Omental fat pad (tissue), 4 donors: ENCODE data around the gene AHCY. TPM values are rescaled to one million over a fixed set of nuclear protein-coding genes. Genes with fewer than 3 reads are reported as not detected.
A peak's percentile ranks its signal among the peaks of the same experiment; 100 is the strongest.
"Not testable (repeated sequence)": the region's sequence is repeated elsewhere in the genome, so short reads cannot be mapped to it uniquely, and the experiment has no call there.

Experiments
- ATAC-seq: fragments of 150-250 bp; one replicate; pipeline ENCODE4 v1.9.1; 2016; ENCODE audit warnings: mild to moderate bottlenecking, moderate library complexity; ENCODE audit not compliant: low FRiP score
- DNase-seq: peaks from one replicate; pipeline ENCODE4 v3.0.0-alpha.2; 2019; ENCODE audit warnings: low spot score
- total RNA-seq, 4 donors: library from RNA; depleted of rRNA; stranded (reverse); fragments of >200 nt; gene quantifications; one replicate each; pipeline ENCODE4 v1.1.0, GENCODE V29; 2016
- TF ChIP-seq, protein P1 (sequence below), 3 donors: fragments of 450-650 bp; IDR thresholded peaks; one replicate each; pipeline ENCODE4 v1.5.1; 2016 to 2017; ENCODE audit warnings: antibody characterized with exemption in 3 of 3, mild to moderate bottlenecking in 3 of 3, moderate library complexity in 2 of 3

Gene AHCY
- total RNA-seq, 4 donors from 2014 or later = 61.9 to 83.1 (median 72.6) TPM

DNA sequence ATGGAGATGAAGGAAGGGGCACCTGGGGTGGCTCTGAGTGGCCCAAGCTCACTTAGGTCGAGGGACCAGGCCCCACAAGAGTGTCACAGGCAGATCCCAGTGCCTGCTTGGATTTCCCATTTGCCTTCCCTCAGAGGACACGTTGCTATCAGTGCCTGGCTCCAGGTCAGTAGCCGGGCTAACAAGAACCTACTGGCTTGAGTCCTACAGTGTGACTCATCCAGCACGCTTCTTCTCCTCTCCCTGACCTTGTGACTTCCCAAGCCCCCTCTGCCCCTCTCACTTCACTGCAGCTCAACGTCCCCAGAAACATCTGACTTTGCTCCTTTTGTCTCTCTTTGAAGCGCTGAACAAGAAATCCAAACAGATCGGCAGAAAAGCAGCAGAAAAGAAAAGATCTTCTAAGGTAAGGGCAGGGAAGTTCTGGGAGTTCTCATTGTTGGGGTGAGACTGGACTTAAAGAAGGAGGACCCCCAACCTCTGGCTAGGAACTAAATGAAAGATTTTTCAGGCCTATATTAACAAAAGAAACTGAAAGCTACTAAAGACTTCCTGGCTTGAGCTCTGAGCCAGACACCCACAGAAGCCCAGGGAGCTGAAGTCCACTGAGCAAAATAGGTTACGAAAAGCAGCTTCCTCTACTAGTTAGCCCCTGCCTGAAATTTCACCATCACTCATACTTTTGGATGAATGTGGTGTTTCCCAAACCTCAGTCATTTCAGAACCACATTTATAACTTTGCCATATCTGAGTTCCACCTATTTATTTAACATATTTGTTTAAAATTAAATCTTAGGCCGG, 40.5 kb downstream of the AHCY start:
- no peak for DNase-seq
- peak; percentile 69 for ATAC-seq
- TF ChIP-seq, protein P1, sequence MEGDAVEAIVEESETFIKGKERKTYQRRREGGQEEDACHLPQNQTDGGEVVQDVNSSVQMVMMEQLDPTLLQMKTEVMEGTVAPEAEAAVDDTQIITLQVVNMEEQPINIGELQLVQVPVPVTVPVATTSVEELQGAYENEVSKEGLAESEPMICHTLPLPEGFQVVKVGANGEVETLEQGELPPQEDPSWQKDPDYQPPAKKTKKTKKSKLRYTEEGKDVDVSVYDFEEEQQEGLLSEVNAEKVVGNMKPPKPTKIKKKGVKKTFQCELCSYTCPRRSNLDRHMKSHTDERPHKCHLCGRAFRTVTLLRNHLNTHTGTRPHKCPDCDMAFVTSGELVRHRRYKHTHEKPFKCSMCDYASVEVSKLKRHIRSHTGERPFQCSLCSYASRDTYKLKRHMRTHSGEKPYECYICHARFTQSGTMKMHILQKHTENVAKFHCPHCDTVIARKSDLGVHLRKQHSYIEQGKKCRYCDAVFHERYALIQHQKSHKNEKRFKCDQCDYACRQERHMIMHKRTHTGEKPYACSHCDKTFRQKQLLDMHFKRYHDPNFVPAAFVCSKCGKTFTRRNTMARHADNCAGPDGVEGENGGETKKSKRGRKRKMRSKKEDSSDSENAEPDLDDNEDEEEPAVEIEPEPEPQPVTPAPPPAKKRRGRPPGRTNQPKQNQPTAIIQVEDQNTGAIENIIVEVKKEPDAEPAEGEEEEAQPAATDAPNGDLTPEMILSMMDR (IDR thresholded peaks at IDR 0.05) = no peak

DNA sequence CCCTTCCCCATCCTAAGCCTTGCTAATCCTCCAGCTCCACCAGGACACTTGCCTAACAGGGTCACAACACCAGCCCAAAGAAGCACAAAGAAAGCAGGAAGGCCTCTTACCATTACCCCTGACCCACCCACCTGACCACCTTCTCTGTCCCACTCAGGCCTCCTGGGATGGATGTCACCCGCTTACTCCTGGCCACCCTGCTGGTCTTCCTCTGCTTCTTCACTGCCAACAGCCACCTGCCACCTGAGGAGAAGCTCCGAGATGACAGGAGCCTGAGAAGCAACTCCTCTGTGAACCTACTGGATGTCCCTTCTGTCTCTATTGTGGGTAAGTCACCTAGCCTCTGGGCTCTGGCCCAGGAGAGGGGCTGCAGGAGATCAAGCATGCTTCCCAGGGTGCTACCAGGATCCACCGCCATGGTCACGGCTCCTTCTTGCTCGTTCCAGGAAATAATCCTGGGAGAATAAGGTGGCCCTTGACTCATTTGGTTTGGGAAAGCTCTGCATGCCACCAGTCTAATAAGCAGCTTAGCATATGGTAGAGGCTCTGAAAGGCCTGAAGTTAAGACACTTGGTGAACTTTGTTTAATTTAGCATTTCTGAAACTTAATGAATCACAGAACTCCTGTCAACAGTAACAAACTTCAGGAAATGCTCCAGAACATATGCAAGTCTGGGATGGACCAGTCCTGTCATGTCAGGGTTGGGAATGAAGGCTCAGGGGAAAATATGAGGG, 42.8 kb downstream of the AHCY start:
- no peak for DNase-seq
- no peak for ATAC-seq
- TF ChIP-seq, protein P1 (IDR thresholded peaks at IDR 0.05) = no peak

DNA sequence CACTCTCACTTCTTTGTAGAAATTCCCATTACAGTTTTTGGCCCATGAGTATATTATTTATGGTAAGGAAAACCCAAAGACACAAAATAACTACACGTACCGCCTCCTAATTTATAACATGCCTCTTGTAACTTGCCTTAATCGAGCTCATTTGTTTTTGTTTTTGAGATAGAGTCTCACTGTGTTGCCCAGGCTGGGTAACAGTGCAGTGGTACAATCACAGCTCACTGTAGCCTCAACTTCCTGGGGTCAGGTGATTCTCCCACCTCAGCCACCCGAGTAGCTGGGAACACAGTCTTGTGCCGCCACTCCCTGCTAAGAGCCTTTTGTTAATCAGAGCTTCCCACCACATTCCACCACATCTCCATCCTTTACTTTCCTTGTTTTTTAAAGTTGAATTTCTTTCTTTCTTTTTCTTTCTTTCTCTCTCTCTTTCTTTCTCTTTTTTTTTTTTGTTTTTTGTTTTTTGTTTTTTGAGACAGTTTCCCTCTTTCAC, 46.5 kb downstream of the AHCY start:
- TF ChIP-seq, protein P1 (IDR thresholded peaks at IDR 0.05) = no peak
- ATAC-seq = no peak
- no peak for DNase-seq

DNA sequence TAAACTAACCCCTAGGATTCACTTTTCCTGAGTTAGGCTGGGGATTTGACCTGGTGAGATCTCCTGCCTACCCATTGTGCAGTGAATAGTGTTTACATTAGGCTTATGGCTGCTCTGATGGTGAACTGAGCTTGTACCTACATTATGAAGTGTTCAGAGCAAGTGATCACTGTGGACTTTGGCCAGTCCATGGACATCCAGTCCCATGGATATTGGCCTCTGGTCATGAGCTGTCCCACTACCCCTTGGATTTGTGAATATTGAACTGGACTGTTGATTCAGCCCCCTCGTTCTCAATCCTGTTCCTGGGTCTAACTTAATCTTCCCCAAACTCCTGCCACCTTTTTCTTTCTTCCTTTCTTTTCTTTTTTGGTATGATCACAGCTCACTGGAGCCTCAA, 48.2 kb downstream of the AHCY start:
- ATAC-seq (no peak), DNase-seq (no peak)
- TF ChIP-seq, protein P1 (IDR thresholded peaks at IDR 0.05) = no peak

DNA sequence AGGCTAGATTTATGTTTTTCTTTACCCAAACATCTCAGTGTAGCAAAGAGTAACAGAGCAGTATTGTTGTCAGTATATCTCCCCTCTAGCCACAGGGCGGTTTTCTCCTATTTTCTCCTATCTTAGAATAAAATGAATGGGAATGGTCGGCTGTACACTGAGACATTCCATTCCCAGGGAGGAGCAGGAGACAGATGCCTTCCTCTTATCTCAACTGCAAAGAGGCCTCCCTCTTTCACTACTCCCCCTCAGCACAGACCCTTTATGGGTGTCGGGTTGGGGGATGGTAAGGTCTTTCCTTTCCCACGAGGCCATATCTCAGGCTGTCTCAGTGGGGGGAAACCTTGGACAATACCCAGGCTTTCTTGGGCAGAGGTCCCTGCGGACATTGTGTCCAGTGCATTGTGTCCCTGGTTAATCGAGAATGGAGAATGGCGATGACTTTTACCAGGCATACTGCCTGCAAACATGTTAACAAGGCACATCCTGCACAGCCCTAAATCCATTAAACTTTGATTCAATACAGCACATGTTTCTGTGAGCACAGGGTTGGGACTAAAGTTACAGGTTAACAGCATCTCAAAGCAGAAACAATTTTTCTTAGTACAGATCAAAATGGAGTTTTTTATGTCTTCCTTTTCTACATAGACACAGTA, 50.6 kb downstream of the AHCY start:
- not testable (repeated sequence) for ATAC-seq, DNase-seq

DNA sequence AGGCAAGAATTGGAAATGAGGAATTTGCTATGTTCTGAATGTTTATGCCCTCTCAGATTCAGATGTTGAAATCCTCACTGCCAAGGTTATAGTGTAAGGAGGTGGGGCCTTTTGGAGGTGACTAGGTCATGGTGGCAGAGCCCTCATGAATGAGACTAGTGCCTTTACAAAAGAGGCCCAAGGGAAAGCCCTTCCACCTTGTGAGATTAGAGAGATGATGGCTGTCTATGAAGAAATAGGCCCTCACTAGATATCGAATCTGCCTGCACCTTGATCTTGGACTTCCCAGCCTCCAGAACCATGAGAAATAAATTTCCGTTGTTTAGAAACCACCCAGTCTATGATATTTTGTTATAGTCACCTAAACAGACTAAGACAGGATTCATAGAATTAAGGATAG, 51.5 kb downstream of the AHCY start:
- DNase-seq = no peak
- no peak for ATAC-seq
- TF ChIP-seq, protein P1 (IDR thresholded peaks at IDR 0.05) = no peak

DNA sequence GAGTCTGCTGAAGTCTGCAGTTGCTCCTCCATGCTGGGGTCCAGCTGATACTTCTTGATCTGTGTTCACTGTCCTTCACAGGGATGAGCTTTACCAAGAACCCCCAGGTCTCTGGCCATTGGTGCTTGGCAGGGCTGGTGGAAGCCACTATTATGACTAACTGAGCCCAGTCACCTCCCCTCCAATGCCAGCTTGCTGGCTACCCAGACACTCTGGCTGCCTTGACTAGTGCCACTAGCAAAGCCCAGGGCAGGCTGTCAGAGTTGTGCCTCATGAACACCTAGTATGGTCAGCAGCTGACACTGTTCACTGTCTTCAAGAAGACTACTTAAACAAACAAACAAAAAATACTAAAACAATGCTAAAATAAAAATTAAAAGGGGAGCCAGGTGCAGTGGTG, 53.1 kb downstream of the AHCY start:
- ATAC-seq = no peak

More for the DNA sequence above, 53.1 kb downstream of the AHCY start:
- TF ChIP-seq, protein P1 (IDR thresholded peaks at IDR 0.05) = no peak
- no peak for DNase-seq
